ENCODE data around the gene OR51E1.

OR51E1 gene

DNA sequence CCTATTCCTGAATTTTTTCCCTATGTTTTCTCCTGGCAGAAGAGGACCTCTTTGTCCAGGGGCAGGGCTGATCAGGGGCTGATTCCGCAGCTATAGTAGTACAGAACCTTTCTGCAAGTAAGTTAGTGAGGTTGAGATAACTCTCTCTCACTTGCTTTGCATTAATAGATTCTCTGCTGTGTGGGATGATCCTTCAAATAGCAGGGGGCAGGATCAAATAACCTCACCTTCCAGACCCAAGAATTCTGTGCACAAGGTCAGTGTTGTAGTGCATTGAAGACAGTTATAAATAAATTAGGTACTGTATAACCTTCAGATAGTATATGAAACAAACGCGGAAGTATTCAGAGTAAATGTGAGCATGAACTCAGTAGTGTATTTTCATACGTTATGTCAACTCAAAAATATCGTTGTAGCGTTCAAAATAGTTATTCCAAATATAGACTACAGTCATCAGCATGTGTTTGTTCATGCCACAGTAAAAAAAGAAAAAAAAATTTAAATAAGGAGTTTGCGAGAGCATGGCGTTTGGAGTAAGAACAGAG, 61.1 kb downstream of the OR51E1 start:
- in situ Hi-C loops (cut with MboI; ENCODE audit: low sequenced_read_pairs): no loop called here
